GM18867 (cell line): ENCODE measurements around the gene TRPT1.
A peak's percentile ranks its signal among the peaks of the same experiment; 100 is the strongest.

Experiments used
- ATAC-seq: cut with Tn5 transposase; IDR thresholded peaks from one replicate; pipeline ENCODE4 v1.9.1; 2021; ENCODE audit warnings: mild to moderate bottlenecking, moderate library complexity; ENCODE audit not compliant: unreplicated experiment

The TRPT1 gene

GRCh38 chr11:64225608-64226506 lies at the start of gene TRPT1, which contains the start of gene NUDT22:
Gene TRPT1 (minus strand): TSS chr11:64226186. CDS start chr11:64225860, 326 bp downstream.
Gene NUDT22 (plus strand): TSS chr11:64226274. CDS start chr11:64226653, 379 bp downstream.
- peak; percentile 41 for ATAC-seq

GRCh38 chr11:64275031-64275800 lies 49.2 kb upstream of the TRPT1 start:
- ATAC-seq = no peak

- peak; percentile 69 for ATAC-seq
Observed at GRCh38 chr11:64269540-64270220, 43.7 kb upstream of the TRPT1 start.

- ATAC-seq = no peak
Observed at GRCh38 chr11:64268893-64269539, 43.0 kb upstream of the TRPT1 start.

- no peak for ATAC-seq
Observed at GRCh38 chr11:64268025-64268892, 42.3 kb upstream of the TRPT1 start.

- ATAC-seq = no peak
Observed at GRCh38 chr11:64267207-64267945, 41.4 kb upstream of the TRPT1 start.

- ATAC-seq = no peak
Observed at GRCh38 chr11:64266339-64266738, 40.4 kb upstream of the TRPT1 start.

GRCh38 chr11:64265176-64266160 lies 39.5 kb upstream of the TRPT1 start:
- ATAC-seq = no peak

GRCh38 chr11:64264371-64264852 lies 38.4 kb upstream of the TRPT1 start:
- no peak for ATAC-seq

- ATAC-seq = no peak
Observed at GRCh38 chr11:64263947-64264317, 37.9 kb upstream of the TRPT1 start.

GRCh38 chr11:64263021-64263946 lies 37.3 kb upstream of the TRPT1 start:
- ATAC-seq = no peak

GRCh38 chr11:64262271-64263002 lies 36.5 kb upstream of the TRPT1 start:
- ATAC-seq = no peak

- ATAC-seq = no peak
Observed at GRCh38 chr11:64261556-64262080, 35.6 kb upstream of the TRPT1 start.

- no peak for ATAC-seq
Observed at GRCh38 chr11:64260147-64260708, 34.2 kb upstream of the TRPT1 start.

- ATAC-seq = no peak
Observed at GRCh38 chr11:64259533-64260067, 33.6 kb upstream of the TRPT1 start.
